Uterus (tissue), 4 donors: ENCODE data around the gene MEMO1. TPM values are rescaled to one million over a fixed set of nuclear protein-coding genes. Genes with fewer than 3 reads are reported as not detected.
"Not testable (repeated sequence)": the region's sequence is repeated elsewhere in the genome, so short reads cannot be mapped to it uniquely, and the experiment has no call there.

Experiments used
- DNase-seq, 2 donors: peaks; one replicate each; pipeline ENCODE4 v3.0.0-alpha.2; 2019 to 2020
- H3K27ac ChIP-seq, 2 donors: fragments of 200-600 bp; sonication (generic); 1 replicate in 1 of 2; 2 replicates in 1 of 2; pipeline ENCODE4 v1.5.1; 2016 to 2018
- H3K27me3 ChIP-seq, 2 donors: fragments of 200-600 bp; sonication (generic); one replicate each; pipeline ENCODE4 v1.5.1; 2018 to 2019; ENCODE audit warnings: control low read depth in 1 of 2
- H3K36me3 ChIP-seq, 2 donors: fragments of 200-600 bp; sonication (generic); one replicate each; pipeline ENCODE4 v1.5.1; 2019; ENCODE audit warnings: control low read depth in 1 of 2
- H3K4me1 ChIP-seq, 2 donors: fragments of 200-600 bp; sonication (generic); one replicate each; pipeline ENCODE4 v1.5.1; 2018 to 2019; ENCODE audit warnings: control low read depth in 1 of 2
- H3K4me3 ChIP-seq, 2 donors: fragments of 200-600 bp; sonication (generic); 1 replicate in 1 of 2; 2 replicates in 1 of 2; pipeline ENCODE4 v1.5.1; 2018 to 2019; ENCODE audit warnings: mild to moderate bottlenecking in 1 of 2
- H3K9me3 ChIP-seq, 2 donors: fragments of 200-600 bp; sonication (generic); one replicate each; pipeline ENCODE4 v1.5.1; 2019; ENCODE audit warnings: control low read depth in 1 of 2
- CTCF ChIP-seq, 4 experiments: fragments of 200-600 bp in 2 of 4; fragments of 450-650 bp in 2 of 4; sonication (generic) in 2 of 4; IDR thresholded peaks; one replicate each; pipeline ENCODE4 v1.5.1; 2016 to 2019; ENCODE audit warnings: antibody characterized with exemption in 4 of 4, mild to moderate bottlenecking in 2 of 4, moderate library complexity in 1 of 4
- POLR2A ChIP-seq, 2 donors: fragments of 450-650 bp; IDR thresholded peaks; one replicate each; pipeline ENCODE4 v1.6.1; 2016; ENCODE audit warnings: antibody characterized with exemption in 2 of 2, mild to moderate bottlenecking in 1 of 2, moderate library complexity in 1 of 2
- intact Hi-C: fragments of 100-400 bp; cut with DNase I; formaldehyde crosslinking; loops from one replicate; pipeline ENCODE4 v1.15.1; 2023; ENCODE audit warnings: low total_unique reads
- total RNA-seq, 4 donors: library from RNA; depleted of rRNA in 3 of 4; stranded (reverse); fragments of >200 nt in 3 of 4; gene quantifications; one replicate each; pipeline versions ENCODE4 v1.1.0 to v1.2.4, GENCODE V29; 2014 to 2023
- donor health status: DM: yes; HTN: yes; CAD: no.

The MEMO1 gene
- total RNA-seq: 10 to 100 TPM in 3 of 4 donors, 1 to 10 TPM in 1; 7.9 to 51.1 (median 23.3) TPM

DNA sequence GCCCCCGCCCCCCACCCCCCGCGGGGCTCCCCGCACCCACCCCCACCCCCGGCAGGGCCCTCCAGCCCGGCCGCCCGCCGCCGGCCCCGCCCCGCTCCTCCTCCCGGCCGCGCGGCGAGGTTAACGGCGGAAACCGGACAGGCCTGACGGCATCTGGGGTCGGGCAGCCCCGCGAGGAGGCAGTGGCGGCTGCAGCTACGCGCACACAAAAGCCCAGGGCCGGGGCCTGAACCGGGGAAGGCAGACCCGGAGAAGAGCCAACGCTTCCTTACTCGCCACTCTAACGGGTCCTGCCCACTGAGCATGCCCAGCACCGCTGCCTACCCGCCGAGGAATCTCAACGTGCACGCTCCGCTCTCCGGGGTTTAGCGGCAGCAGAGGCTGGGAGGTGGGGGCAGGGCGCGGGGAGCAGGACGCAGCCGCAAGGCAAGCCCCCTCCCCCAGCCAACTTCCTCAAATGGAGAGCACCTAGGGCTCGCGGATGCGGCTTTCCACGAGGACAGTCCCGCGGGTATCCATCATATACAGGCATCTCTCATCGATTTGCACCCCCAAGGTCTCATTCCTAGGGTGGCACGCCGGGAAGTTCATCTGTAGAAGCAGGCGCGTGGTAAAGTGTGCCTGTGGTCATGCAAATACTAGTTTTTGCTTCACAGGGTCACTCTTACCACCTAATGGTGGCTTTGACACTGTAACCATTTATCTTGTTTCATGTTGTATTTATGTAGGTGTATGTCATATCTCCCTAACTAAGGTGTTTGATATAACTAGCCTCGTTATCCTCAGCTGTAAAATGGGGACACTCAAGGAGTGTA is at the start of gene MEMO1:
Gene MEMO1 (minus strand): TSS at position 339 of the 815 bp plus-strand sequence. CDS start 761 bp downstream, outside the sequence.
- peak; percentile 89 for DNase-seq
- Histone ChIP-seq H3K4me3 (peak within 1 kb of the TSS; percentile 56 to 82), H3K9me3 (no peaks in the 10 kb centered on the region), H3K4me1 (peaks cover 5 to 16% of the 10 kb centered on the region in 2 donors), H3K27ac (peak within 1 kb of the TSS; percentile 75 to 96), H3K27me3 (no peaks in the 10 kb centered on the region), H3K36me3 (no peaks in the 10 kb centered on the region)
- peak; percentile 21 to 85 for TF ChIP-seq POLR2A (IDR thresholded peaks at IDR 0.05)
- TF ChIP-seq CTCF (IDR thresholded peaks at IDR 0.05): peak in 2 of 4 experiments; percentile 6 to 43
- intact Hi-C loops: no loop called here

GRCh38 chr2:32060266-32060665 is 49.5 kb upstream of the MEMO1 start:
- Histone ChIP-seq H3K27me3 (no peaks in the 10 kb centered on the region), H3K36me3 (no peaks in the 10 kb centered on the region), H3K4me1 (no peaks in the 10 kb centered on the region), H3K4me3 (no peak overlapping the region), H3K27ac (no peak overlapping the region), H3K9me3 (no peaks in the 10 kb centered on the region)
- intact Hi-C loops: no loop called here
- DNase-seq: no peak
- TF ChIP-seq POLR2A (IDR thresholded peaks at IDR 0.05) (no peak), CTCF (IDR thresholded peaks at IDR 0.05) (no peak)

DNA sequence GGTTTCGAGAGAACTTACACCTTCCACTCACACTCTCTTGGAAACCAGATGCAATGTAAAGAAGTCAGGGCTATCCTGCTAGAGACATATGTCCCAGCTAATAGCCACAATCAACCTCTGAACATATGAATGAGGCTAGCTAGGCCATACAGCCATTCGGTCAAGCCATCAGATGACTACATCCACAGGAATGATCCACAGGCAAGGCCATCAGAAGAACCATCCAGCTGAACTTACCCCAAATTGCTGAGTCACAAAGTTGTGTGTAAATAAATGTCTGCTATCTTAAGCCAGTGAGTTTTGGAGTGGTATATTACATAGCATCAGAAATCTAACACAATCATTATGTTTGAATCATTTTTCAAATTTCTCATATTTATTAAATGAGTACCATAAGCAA is 47.3 kb upstream of the MEMO1 start:
- TF ChIP-seq POLR2A (IDR thresholded peaks at IDR 0.05) (no peak), CTCF (IDR thresholded peaks at IDR 0.05) (no peak)
- Histone ChIP-seq H3K36me3 (no peaks in the 10 kb centered on the region), H3K9me3 (no peaks in the 10 kb centered on the region), H3K4me1 (no peaks in the 10 kb centered on the region), H3K27ac (no peak overlapping the region), H3K4me3 (no peak overlapping the region), H3K27me3 (no peaks in the 10 kb centered on the region)
- intact Hi-C loops: no loop called here
- no peak for DNase-seq

GRCh38 chr2:32054583-32054982 is 43.8 kb upstream of the MEMO1 start:
- H3K9me3 ChIP-seq, DNase-seq, H3K4me3 ChIP-seq, H3K27ac ChIP-seq, H3K4me1 ChIP-seq, H3K36me3 ChIP-seq, intact Hi-C loops, H3K27me3 ChIP-seq: not testable (repeated sequence)

GRCh38 chr2:32051836-32052439 is 41.1 kb upstream of the MEMO1 start:
- DNase-seq: no peak
- intact Hi-C loops: no loop called here
- no peaks in the 10 kb centered on the region for H3K9me3 ChIP-seq

More at GRCh38 chr2:32051836-32052439, 41.1 kb upstream of the MEMO1 start:
- TF ChIP-seq CTCF (IDR thresholded peaks at IDR 0.05): no peak
- TF ChIP-seq POLR2A (IDR thresholded peaks at IDR 0.05): no peak
- Histone ChIP-seq H3K27me3 (no peaks in the 10 kb centered on the region), H3K4me1 (no peaks in the 10 kb centered on the region), H3K4me3 (no peak overlapping the region), H3K36me3 (no peaks in the 10 kb centered on the region), H3K27ac (no peak overlapping the region)
